GM12878 (cell line): ENCODE results near the gene FGFRL1. TPM values are rescaled to one million over a fixed set of nuclear protein-coding genes. Genes with fewer than 3 reads are reported as not detected.

ENCODE experiments used
- ATAC-seq: fragments of 200-7000 bp; cut with Tn5 transposase; 3 replicates; pipeline ENCODE4 v1.9.1; 2020; ENCODE audit warnings: mild to moderate bottlenecking, moderate library complexity
- BruUV-seq: library from RNA; stranded (reverse); fragments of 400-500 nt; replicated peaks from 2 replicates; lab custom pipeline; 2021; lab: Mats Ljungman, UMichigan
- CTCF ChIA-PET: fragments of 300-600 bp; sonication (Branson Sonifier 250); formaldehyde crosslinking; extraction: SDS; loops from one replicate; lab custom pipeline; 2021; ENCODE audit warnings: inconsistent platforms; lab: Yijun Ruan, JAX
- POLR2A ChIA-PET: fragments of 350-600 bp; formaldehyde crosslinking; extraction: SDS; loops from one replicate; lab custom pipeline; 2021; ENCODE audit warnings: inconsistent platforms; lab: Charles Lee
- RAD21 ChIA-PET: fragments of 300-600 bp; sonication (Branson Sonifier 250); formaldehyde crosslinking; loops from one replicate; lab custom pipeline; 2023; ENCODE audit warnings: antibody characterized with exemption; ENCODE audit not compliant: unreplicated experiment; lab: Charles Lee
- SMC1A ChIA-PET: fragments of 300-600 bp; sonication (Branson Sonifier 250); formaldehyde crosslinking; loops from one replicate; lab custom pipeline; 2023; ENCODE audit not compliant: unreplicated experiment, uncharacterized antibody; lab: Charles Lee
- DNase-seq: peaks from one replicate; pipeline ENCODE4 v3.0.0-alpha.2; 2011; ENCODE audit warnings: low read depth, low spot score
- FAIRE-seq: peaks from 3 replicates; lab custom pipeline; 2011; peaks lifted over from hg19 to GRCh38; lab: Jason Lieb, UNC
- H2AFZ ChIP-seq: 2 replicates; pipeline ENCODE4 v1.6.0; 2011; ENCODE audit warnings: low read depth, low read length, control low read depth; ENCODE audit not compliant: control insufficient read depth
- H3K27ac ChIP-seq: 2 replicates; pipeline ENCODE4 v1.5.1; 2011; ENCODE audit warnings: control low read depth; ENCODE audit not compliant: control insufficient read depth, insufficient read depth
- H3K27me3 ChIP-seq, 2 experiments: replicated peaks in 1 of 2; 2 replicates each; pipeline versions ENCODE4 v1.6.0 to v1.6.1; 2011; ENCODE audit warnings: low read length in 1 of 2; ENCODE audit not compliant: control insufficient read depth in 2 of 2, insufficient read depth in 2 of 2
- H3K36me3 ChIP-seq, 2 experiments: 2 replicates each; pipeline ENCODE4 v1.5.1; 2011; ENCODE audit warnings: low read length in 1 of 2; ENCODE audit not compliant: control insufficient read depth in 2 of 2, insufficient read depth in 2 of 2
- H3K4me1 ChIP-seq: 2 replicates; pipeline ENCODE4 v1.6.1; 2011; ENCODE audit warnings: mild to moderate bottlenecking, low read length, moderate library complexity, mixed read lengths; ENCODE audit not compliant: control insufficient read depth, insufficient read depth
- H3K4me2 ChIP-seq: 2 replicates; pipeline ENCODE4 v1.6.0; 2011; ENCODE audit warnings: control low read depth; ENCODE audit not compliant: control insufficient read depth, insufficient read depth
- H3K4me3 ChIP-seq: fragments of 200-600 bp; sonication (generic); 2 replicates; pipeline ENCODE4 v1.5.1; 2016
- H3K79me2 ChIP-seq: 2 replicates; pipeline ENCODE4 v1.6.0; 2011; ENCODE audit warnings: low read length; ENCODE audit not compliant: control insufficient read depth, insufficient read depth
- H3K9ac ChIP-seq: 2 replicates; pipeline ENCODE4 v1.8.0; 2011; ENCODE audit warnings: low read length, control low read depth, mixed read lengths; ENCODE audit not compliant: control insufficient read depth, insufficient read depth
- H3K9me3 ChIP-seq: replicated peaks from 3 replicates; pipeline ENCODE4 v1.5.1; 2011; ENCODE audit warnings: mild to moderate bottlenecking, low read length; ENCODE audit not compliant: control insufficient read depth, insufficient read depth
- H4K20me1 ChIP-seq: 2 replicates; pipeline ENCODE4 v1.6.0; 2011; ENCODE audit not compliant: control insufficient read depth, insufficient read depth
- CBX3 ChIP-seq: fragments of 200-600 bp; sonication (generic); IDR thresholded peaks from 2 replicates; pipeline ENCODE4 v1.6.1; 2016; ENCODE audit warnings: low read depth, borderline replicate concordance
- EED ChIP-seq: sonication (generic); IDR thresholded peaks from 2 replicates; pipeline ENCODE4 v1.6.1; 2016; ENCODE audit warnings: antibody characterized with exemption, low read depth
- KAT2A ChIP-seq: conservative IDR thresholded peaks from 2 replicates; pipeline ENCODE4 v1.6.1; 2011; ENCODE audit warnings: low read depth, low read length; ENCODE audit not compliant: control insufficient read depth
- MTA2 ChIP-seq: fragments of 450-650 bp; IDR thresholded peaks from 2 replicates; pipeline ENCODE4 v1.6.1; 2016; ENCODE audit warnings: low read depth, mild to moderate bottlenecking, moderate library complexity
- SUPT20H ChIP-seq: IDR thresholded peaks from 2 replicates; pipeline ENCODE4 v1.6.1; 2011; ENCODE audit warnings: low read depth, mild to moderate bottlenecking, low read length, moderate library complexity, borderline replicate concordance; ENCODE audit not compliant: control insufficient read depth
- TCF12 ChIP-seq: IDR thresholded peaks from 2 replicates; pipeline ENCODE4 v1.6.1; 2011; ENCODE audit warnings: low read depth, mild to moderate bottlenecking, low read length
- TCF3 ChIP-seq: IDR thresholded peaks from 2 replicates; pipeline ENCODE4 v1.6.1; 2012; ENCODE audit warnings: low read depth, mild to moderate bottlenecking, low read length, borderline replicate concordance; ENCODE audit not compliant: insufficient read depth
- ZNF217 ChIP-seq: fragments of 450-650 bp; IDR thresholded peaks from 2 replicates; pipeline ENCODE4 v1.6.1; 2017; ENCODE audit warnings: antibody characterized with exemption, mild to moderate bottlenecking
- WGBS: methylation state at CpG from one replicate; pipeline ENCODE4 v1.1.6; 2016; ENCODE audit warnings: low lambda C conversion rate; ENCODE audit not compliant: insufficient replicate concordance, insufficient coverage; ENCODE audit errors: missing lambda C conversion rate; 5-methylcytosine and 5-hydroxymethylcytosine counted together
- in situ Hi-C: fragments of 300-500 bp; cut with MboI; formaldehyde crosslinking; loops from 9 replicates; pipeline ENCODE4 v1.14.3; 2018; ENCODE audit warnings: mixed read lengths
- intact Hi-C: fragments of 100-400 bp; cut with micrococcal nuclease; formaldehyde crosslinking; loops from one replicate; pipeline ENCODE4 v1.14.2; 2022; ENCODE audit not compliant: unreplicated experiment
- polyA plus RNA-seq, 11 experiments: library from polyadenylated mRNA; depleted of rRNA in 4 of 11; unstranded in 6 of 11; stranded (reverse) in 5 of 11; fragments of >200 nt; fragmentation: Nextera tagmentation in 4 of 11; fragmentation: Illumina TruSeq in 1 of 11; extraction: Ambion mirVana in 4 of 11; extraction: Trizol in 1 of 11; gene quantifications; 1 replicate in 1 of 11; 2 replicates in 10 of 11; pipeline versions ENCODE4 v1.2.1 to v1.2.3, GENCODE V29; 2011 to 2016; ENCODE audit warnings: inconsistent platforms in 2 of 11, missing spikeins in 2 of 11, low read depth in 1 of 11
- total RNA-seq, 4 experiments: library from RNA; depleted of rRNA in 3 of 4; stranded (reverse); fragments of >200 nt in 3 of 4; fragmentation: Illumina TruSeq in 1 of 4; extraction: Trizol in 1 of 4; gene quantifications; 2 replicates each; pipeline versions ENCODE4 v1.2.1 to v1.2.3, GENCODE V29; 2013 to 2021
- TF ChIP-seq, protein P1 (sequence below): fragments of 450-650 bp; formaldehyde crosslinking; IDR thresholded peaks from 2 replicates; pipeline ENCODE4 v1.5.0; 2022; ENCODE audit warnings: mild to moderate bottlenecking, missing genetic modification characterization

FGFRL1 gene
- total and polyA plus RNA-seq, 10 of the 15 experiments (the other 5 are each of a cell fraction or from before 2014, with no cell fraction given): 0.02 to 1.5 (median 0.29) TPM; not detected in 2

DNA sequence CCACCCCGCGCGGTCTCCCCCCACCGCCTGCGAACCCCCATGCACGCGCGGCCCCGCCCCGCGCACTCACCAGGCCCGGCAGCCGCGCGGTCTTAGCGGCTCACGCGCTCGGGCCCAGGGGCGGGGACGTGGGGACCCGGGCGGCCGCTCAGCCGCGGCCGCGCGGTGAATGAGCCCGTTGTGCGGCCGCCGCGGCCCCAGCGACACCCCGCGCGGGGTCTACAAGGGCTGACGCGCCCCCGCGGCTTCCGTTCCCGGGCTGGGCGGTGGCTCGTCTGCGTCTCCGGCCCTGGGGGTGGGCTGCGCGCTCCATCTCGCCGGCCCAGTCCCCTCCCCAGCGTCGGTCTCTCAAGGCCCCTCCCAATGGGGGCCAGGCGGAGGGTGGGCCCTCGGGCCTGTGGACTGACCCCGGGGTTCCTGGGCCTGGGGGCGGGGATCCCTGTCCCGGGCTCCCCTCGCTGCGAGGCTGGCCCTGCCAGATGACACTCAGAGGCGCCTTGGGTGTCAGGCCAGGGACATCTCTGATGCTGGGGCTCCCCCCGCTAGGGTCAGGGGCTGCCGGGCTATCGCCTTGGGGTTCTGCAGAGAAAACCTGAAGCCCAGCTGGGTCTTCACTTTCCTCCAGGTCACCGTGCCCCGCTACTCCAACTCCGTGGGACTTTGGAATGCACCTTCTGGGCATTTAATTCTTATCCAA is 13.9 kb upstream of the FGFRL1 start:
- Histone ChIP-seq H3K4me2 (no peak overlapping the region), H2AFZ (no peak overlapping the region), H3K27ac (no peak overlapping the region), H4K20me1 (no peaks in the 10 kb centered on the region), H3K27me3 (peaks cover 2 to 3% of the 10 kb centered on the region in 2 experiments), H3K4me1 (no peaks in the 10 kb centered on the region), H3K79me2 (no peaks in the 10 kb centered on the region), H3K9me3 (no peaks in the 10 kb centered on the region), H3K36me3 (no peaks in the 10 kb centered on the region), H3K4me3 (no peak overlapping the region), H3K9ac (no peak overlapping the region)
- ChIA-PET POLR2A (no interaction called here), CTCF (no interaction called here), RAD21 (no interaction called here), SMC1A (no interaction called here)
- WGBS: 4% methylated on average over 20 of the region's 68 CpGs
- intact Hi-C loops (no loop called here), in situ Hi-C loops (no loop called here)
- BruUV-seq: no TSS peak
- TF ChIP-seq TCF3 (no peak), TCF12 (no peak), EED (no peak), CBX3 (no peak), MTA2 (no peak), KAT2A (no peak), ZNF217 (no peak), SUPT20H (no peak)
- TF ChIP-seq, protein P1, sequence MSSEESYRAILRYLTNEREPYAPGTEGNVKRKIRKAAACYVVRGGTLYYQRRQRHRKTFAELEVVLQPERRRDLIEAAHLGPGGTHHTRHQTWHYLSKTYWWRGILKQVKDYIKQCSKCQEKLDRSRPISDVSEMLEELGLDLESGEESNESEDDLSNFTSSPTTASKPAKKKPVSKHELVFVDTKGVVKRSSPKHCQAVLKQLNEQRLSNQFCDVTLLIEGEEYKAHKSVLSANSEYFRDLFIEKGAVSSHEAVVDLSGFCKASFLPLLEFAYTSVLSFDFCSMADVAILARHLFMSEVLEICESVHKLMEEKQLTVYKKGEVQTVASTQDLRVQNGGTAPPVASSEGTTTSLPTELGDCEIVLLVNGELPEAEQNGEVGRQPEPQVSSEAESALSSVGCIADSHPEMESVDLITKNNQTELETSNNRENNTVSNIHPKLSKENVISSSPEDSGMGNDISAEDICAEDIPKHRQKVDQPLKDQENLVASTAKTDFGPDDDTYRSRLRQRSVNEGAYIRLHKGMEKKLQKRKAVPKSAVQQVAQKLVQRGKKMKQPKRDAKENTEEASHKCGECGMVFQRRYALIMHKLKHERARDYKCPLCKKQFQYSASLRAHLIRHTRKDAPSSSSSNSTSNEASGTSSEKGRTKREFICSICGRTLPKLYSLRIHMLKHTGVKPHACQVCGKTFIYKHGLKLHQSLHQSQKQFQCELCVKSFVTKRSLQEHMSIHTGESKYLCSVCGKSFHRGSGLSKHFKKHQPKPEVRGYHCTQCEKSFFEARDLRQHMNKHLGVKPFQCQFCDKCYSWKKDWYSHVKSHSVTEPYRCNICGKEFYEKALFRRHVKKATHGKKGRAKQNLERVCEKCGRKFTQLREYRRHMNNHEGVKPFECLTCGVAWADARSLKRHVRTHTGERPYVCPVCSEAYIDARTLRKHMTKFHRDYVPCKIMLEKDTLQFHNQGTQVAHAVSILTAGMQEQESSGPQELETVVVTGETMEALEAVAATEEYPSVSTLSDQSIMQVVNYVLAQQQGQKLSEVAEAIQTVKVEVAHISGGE (CRISPR knock-in tag): no peak
- no peak for FAIRE-seq
- DNase-seq: no peak
- no peak for ATAC-seq
